GM23248 (cell line): Measurements from ENCODE around the gene GPS1. TPM values are rescaled to one million over a fixed set of nuclear protein-coding genes. Genes with fewer than 3 reads are reported as not detected.

Experiments used
- DNase-seq: peaks from one replicate; pipeline ENCODE4 v3.0.0-alpha.2; 2015
- H2AFZ ChIP-seq: fragments of 200-600 bp; sonication (generic); 2 replicates; pipeline ENCODE4 v1.6.1; 2016; ENCODE audit warnings: antibody characterized with exemption
- H3F3A ChIP-seq: fragments of 200-600 bp; sonication (generic); 2 replicates; pipeline ENCODE4 v1.6.1; 2016; ENCODE audit warnings: mild to moderate bottlenecking, antibody characterized with exemption, mixed run types; ENCODE audit not compliant: insufficient read depth
- H3K27ac ChIP-seq: fragments of 200-600 bp; sonication (generic); 2 replicates; pipeline ENCODE4 v1.5.1; 2016; ENCODE audit warnings: mild to moderate bottlenecking
- H3K27me3 ChIP-seq: fragments of 200-600 bp; sonication (generic); replicated peaks from 2 replicates; pipeline ENCODE4 v1.6.1; 2016; ENCODE audit warnings: mild to moderate bottlenecking; ENCODE audit not compliant: insufficient read depth
- H3K36me3 ChIP-seq: fragments of 200-600 bp; sonication (generic); 2 replicates; pipeline ENCODE4 v1.6.1; 2016; ENCODE audit warnings: low read depth, mild to moderate bottlenecking
- H3K4me1 ChIP-seq: fragments of 200-600 bp; sonication (generic); 2 replicates; pipeline ENCODE4 v1.6.1; 2016; ENCODE audit warnings: mild to moderate bottlenecking; ENCODE audit not compliant: insufficient read depth
- H3K4me2 ChIP-seq: fragments of 200-600 bp; sonication (generic); one replicate; pipeline ENCODE4 v1.6.1; 2016; ENCODE audit warnings: mild to moderate bottlenecking; ENCODE audit not compliant: unreplicated experiment
- H3K4me3 ChIP-seq: fragments of 200-600 bp; sonication (generic); 2 replicates; pipeline ENCODE4 v1.5.1; 2016; ENCODE audit warnings: mild to moderate bottlenecking
- H3K79me2 ChIP-seq: fragments of 200-600 bp; sonication (generic); 2 replicates; pipeline ENCODE4 v1.6.1; 2016; ENCODE audit warnings: mild to moderate bottlenecking; ENCODE audit not compliant: insufficient read depth
- H3K9ac ChIP-seq: fragments of 200-600 bp; sonication (generic); 2 replicates; pipeline ENCODE4 v1.6.1; 2016; ENCODE audit warnings: mild to moderate bottlenecking
- H3K9me2 ChIP-seq: fragments of 200-600 bp; sonication (generic); 2 replicates; pipeline ENCODE4 v1.6.1; 2016; ENCODE audit warnings: mixed run types, mild to moderate bottlenecking, moderate library complexity; ENCODE audit not compliant: insufficient read depth
- H3K9me3 ChIP-seq: fragments of 200-600 bp; sonication (generic); one replicate; pipeline ENCODE4 v1.6.1; 2017; ENCODE audit warnings: low read depth
- H4K20me1 ChIP-seq: fragments of 200-600 bp; sonication (generic); 2 replicates; pipeline ENCODE4 v1.6.0; 2016; ENCODE audit not compliant: insufficient read depth
- EZH2 ChIP-seq: fragments of 200-600 bp; sonication (generic); IDR thresholded peaks from 2 replicates; pipeline ENCODE4 v1.6.1; 2018; ENCODE audit warnings: antibody characterized with exemption, mild to moderate bottlenecking; ENCODE audit not compliant: insufficient read depth, poor library complexity, severe bottlenecking
- EZH2phosphoT487 ChIP-seq: fragments of 200-600 bp; sonication (generic); IDR thresholded peaks from 2 replicates; pipeline ENCODE4 v1.6.1; 2018; ENCODE audit warnings: antibody characterized with exemption, moderate library complexity, mild to moderate bottlenecking, low read depth; ENCODE audit not compliant: insufficient read depth
- WGBS, 2 experiments: methylation state at CpG; one replicate each; pipeline ENCODE4 v1.1.6; 2015 to 2017; ENCODE audit warnings: low lambda C conversion rate in 2 of 2, low coverage in 1 of 2; ENCODE audit errors: missing lambda C conversion rate in 2 of 2; 5-methylcytosine and 5-hydroxymethylcytosine counted together
- in situ Hi-C: fragments of 300-500 bp; cut with MboI; formaldehyde crosslinking; loops from 2 replicates; pipeline ENCODE4 v1.15.0; 2020
- polyA plus RNA-seq: library from polyadenylated mRNA; unstranded; fragments of >200 nt; fragmentation: Nextera tagmentation; extraction: Ambion mirVana; gene quantifications from 2 replicates; pipeline ENCODE4 v1.2.1, GENCODE V29; 2016
- total RNA-seq: library from RNA; depleted of rRNA; stranded (reverse); fragments of >200 nt; shearing (Covaris generic); gene quantifications from 2 replicates; pipeline ENCODE4 v1.2.3, GENCODE V29; 2014

GPS1 gene
- total and polyA plus RNA-seq, 2 experiments from 2014 or later: 104 to 130 TPM

DNA sequence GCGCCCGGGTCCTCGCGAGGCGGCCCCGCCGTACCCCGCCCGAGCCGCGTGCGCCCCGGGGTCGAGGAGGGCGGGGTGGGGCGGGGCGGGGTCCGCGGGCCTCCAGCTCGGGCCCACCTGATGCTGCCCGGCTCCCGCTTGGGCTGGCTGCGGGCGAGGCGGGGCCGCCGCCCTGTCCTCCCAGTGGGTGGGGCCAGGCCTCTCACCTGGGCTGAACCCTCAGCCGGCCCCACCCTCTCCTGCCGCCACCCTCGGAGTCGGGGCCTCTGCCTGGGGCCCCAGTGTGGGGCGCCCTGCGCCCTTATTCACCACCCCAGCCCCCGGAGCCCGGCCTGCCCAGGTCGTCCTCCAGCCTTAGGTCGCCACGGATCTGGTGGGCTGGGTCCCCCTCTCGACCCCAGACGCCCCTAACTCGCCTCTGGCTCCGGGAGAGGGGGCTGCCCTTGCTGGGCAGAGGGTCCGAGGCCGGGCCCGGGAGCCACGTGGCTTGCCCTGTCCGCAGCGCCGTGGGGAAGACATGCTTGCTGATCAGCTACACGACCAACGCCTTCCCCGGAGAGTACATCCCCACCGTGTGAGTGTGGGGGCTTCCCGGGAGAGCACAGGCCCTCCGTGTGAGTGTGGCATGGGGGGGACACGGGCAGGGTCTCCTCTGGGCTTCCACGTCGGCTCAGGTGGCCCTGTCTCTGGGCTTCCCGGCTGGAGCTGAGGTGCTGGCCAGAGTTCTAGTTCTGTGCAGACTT is 19.6 kb upstream of the GPS1 start:
- in situ Hi-C loops: no loop called here
- Histone ChIP-seq H3K4me2 (peak overlapping the region; percentile 47), H2AFZ (no peak overlapping the region), H3K9me2 (no peaks in the 10 kb centered on the region), H3K27me3 (no peaks in the 10 kb centered on the region), H3F3A (no peaks in the 10 kb centered on the region), H3K79me2 (no peaks in the 10 kb centered on the region), H3K9me3 (no peaks in the 10 kb centered on the region), H3K27ac (no peak overlapping the region), H3K4me3 (peak overlapping the region; percentile 53), H3K4me1 (no peaks in the 10 kb centered on the region), H3K9ac (peak overlapping the region; percentile 3; the same call in 1 of the 2 replicates), H4K20me1 (no peaks in the 10 kb centered on the region), H3K36me3 (no peaks in the 10 kb centered on the region)
- WGBS, 2 experiments: 15 to 17% methylated on average over 29 to 47 of the region's 59 CpGs
- TF ChIP-seq EZH2phosphoT487 (no peak), EZH2 (no peak)
- DNase-seq: no peak

DNA sequence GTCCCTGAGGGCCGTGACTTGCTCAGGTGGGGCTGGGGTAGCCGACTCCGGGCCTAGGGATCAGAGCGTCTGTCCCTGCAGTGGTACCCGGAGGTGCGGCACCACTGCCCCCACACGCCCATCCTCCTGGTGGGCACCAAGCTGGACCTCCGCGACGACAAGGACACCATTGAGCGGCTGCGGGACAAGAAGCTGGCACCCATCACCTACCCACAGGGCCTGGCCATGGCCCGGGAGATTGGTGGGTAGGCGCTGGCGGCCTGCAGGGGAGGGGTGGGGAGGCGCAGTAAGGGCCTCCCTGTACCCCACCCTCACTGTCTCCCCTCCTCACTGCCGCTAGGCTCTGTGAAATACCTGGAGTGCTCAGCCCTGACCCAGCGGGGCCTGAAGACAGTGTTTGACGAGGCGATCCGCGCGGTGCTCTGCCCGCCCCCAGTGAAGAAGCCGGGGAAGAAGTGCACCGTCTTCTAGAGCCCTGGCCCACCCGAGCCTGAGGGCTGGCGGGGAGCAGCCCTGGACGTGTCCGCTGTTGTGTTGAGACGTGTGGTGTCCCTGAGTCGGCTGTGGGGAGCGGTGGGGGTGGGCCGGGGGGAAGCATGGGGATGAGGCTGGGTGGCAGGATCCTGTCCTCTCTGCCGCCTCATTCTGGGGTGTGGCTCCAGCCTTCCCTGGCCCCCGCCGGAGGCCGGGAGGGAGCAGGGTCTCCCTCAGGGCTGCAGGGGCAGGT is 18.2 kb upstream of the GPS1 start:
- no peak overlapping the region for H3K27ac ChIP-seq
- H3K9ac ChIP-seq: no peak overlapping the region
- DNase-seq: no peak
- no peak overlapping the region for H3K4me2 ChIP-seq
- H3K9me3 ChIP-seq: no peaks in the 10 kb centered on the region
- H3K9me2 ChIP-seq: no peaks in the 10 kb centered on the region
- no peaks in the 10 kb centered on the region for H3K4me1 ChIP-seq
- no peak overlapping the region for H3K4me3 ChIP-seq
- H2AFZ ChIP-seq: no peak overlapping the region
- H3F3A ChIP-seq: no peaks in the 10 kb centered on the region
- no peaks in the 10 kb centered on the region for H3K36me3 ChIP-seq
- 94 to 96% methylated on average over 31 to 38 of the region's 38 CpGs for WGBS, 2 experiments
- TF ChIP-seq EZH2: no peak
- no peak for TF ChIP-seq EZH2phosphoT487
- in situ Hi-C loops: no loop called here
- H3K79me2 ChIP-seq: no peaks in the 10 kb centered on the region
- H4K20me1 ChIP-seq: no peaks in the 10 kb centered on the region
- H3K27me3 ChIP-seq: no peaks in the 10 kb centered on the region

DNA sequence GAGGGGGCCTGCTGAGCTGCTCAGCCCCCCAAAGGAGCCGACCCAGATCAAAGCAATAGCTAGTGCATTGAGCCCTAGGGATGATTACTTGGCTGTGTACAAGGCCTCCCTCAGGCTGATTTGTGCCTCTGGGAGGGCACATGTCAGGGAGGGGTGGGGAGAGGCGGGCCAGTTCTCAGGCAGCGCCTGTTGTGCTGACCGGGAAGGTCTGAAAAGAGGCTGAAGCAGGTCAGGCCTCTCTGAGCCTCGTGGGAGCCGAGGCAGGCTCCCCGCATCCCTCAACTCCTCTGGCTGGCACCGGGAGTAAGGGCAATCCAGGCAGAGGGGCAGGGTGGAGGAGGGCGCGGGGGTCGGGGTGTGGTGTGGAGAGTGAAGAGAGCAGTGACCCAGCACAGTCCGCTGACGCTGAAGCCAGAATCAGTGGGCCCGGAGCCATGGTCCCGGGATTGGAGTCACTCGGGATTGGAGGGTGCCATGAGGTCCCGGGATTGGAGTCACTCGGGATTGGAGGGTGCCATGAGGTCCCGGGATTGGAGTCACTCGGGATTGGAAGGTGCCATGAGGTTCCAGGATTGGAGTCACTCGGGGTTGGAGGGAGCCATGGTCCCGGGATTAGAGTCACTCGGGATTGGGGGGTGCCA is 17.2 kb upstream of the GPS1 start:
- H3K9me2 ChIP-seq: no peaks in the 10 kb centered on the region
- in situ Hi-C loops: no loop called here
- 58 to 68% methylated on average over 18 to 23 of the region's 23 CpGs for WGBS, 2 experiments

DNA sequence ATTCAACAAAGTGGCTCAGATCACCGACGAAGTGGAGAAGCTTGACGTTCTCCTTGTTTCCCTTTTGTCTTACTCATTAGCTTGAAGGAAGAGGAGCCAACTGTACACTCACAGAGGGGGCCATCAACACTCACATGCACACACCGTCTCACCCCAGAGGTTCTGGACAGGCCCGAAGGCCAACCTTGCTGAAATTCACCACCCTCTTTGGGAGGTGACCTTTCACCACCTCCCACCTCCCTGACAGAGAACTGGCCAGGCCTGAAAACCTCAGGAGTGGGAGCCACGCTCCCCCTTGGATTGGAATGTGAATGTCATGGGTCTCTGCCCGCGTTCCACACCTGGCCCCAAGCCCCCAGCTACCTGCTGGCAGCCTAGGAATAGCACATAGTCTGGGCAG is 16.2 kb upstream of the GPS1 start:
- Histone ChIP-seq H3K9me3 (no peaks in the 10 kb centered on the region), H4K20me1 (no peaks in the 10 kb centered on the region), H3K36me3 (no peaks in the 10 kb centered on the region), H3K9ac (no peak overlapping the region), H3K4me2 (no peak overlapping the region), H3K79me2 (no peaks in the 10 kb centered on the region), H3K4me1 (no peaks in the 10 kb centered on the region), H3K27ac (no peak overlapping the region), H2AFZ (no peak overlapping the region), H3K4me3 (no peak overlapping the region), H3K27me3 (no peaks in the 10 kb centered on the region), H3F3A (no peaks in the 10 kb centered on the region), H3K9me2 (no peaks in the 10 kb centered on the region)
- TF ChIP-seq EZH2phosphoT487 (no peak), EZH2 (no peak)
- in situ Hi-C loops: no loop called here
- 95 to 98% methylated on average over 8 of the region's 8 CpGs for whole genome bisulfite sequencing, 2 experiments
- no peak for DNase-seq

More for the DNA sequence above, 17.2 kb upstream of the GPS1 start:
- no peaks in the 10 kb centered on the region for H4K20me1 ChIP-seq
- H3K27me3 ChIP-seq: no peaks in the 10 kb centered on the region
- H3F3A ChIP-seq: no peaks in the 10 kb centered on the region
- no peak overlapping the region for H3K27ac ChIP-seq
- no peak overlapping the region for H3K9ac ChIP-seq
- no peak for DNase-seq
- no peak overlapping the region for H3K4me3 ChIP-seq
- no peak for TF ChIP-seq EZH2
- no peak overlapping the region for H2AFZ ChIP-seq
- H3K36me3 ChIP-seq: no peaks in the 10 kb centered on the region
- H3K9me3 ChIP-seq: no peaks in the 10 kb centered on the region
- H3K79me2 ChIP-seq: no peaks in the 10 kb centered on the region
- H3K4me1 ChIP-seq: no peaks in the 10 kb centered on the region
- H3K4me2 ChIP-seq: no peak overlapping the region
